Measurements from ENCODE around the gene HOXA2. TPM values are rescaled to one million over a fixed set of nuclear protein-coding genes. Genes with fewer than 3 reads are reported as not detected.
A peak's percentile ranks its signal among the peaks of the same experiment; 100 is the strongest.

HOXA2 gene
- polyA plus RNA-seq, 1 donor from 2014 or later: not detected

DNA sequence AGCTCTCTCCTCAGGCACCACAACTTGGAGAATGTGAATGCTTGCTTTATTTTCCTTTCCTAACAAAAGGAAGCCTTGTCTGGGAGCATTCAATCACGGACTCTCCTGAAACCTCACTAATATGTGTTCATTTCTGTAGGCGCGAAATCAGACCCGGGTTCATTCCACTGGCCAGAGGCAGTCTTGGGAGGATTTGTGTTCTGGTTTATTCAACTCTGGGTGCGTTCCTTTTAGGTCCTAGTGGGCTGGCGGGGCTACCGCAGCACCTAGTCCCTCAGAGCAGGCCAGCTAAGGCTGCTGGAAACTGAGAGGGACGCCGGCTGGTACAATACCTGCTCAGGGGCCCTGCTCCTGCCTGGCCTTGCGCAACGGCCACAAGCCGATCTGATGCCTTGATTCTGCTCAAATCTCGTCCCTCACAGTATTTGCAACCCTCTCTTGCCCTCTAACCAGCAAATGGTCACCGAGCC, 20.6 kb upstream of the HOXA2 start:
- H3K27me3 Mint-ChIP-seq: peaks cover 13% of the 10 kb centered on the region
- no peak overlapping the region for H3K27ac Mint-ChIP-seq
- no peaks in the 10 kb centered on the region for H3K9me3 Mint-ChIP-seq
- H3K4me1 Mint-ChIP-seq: no peaks in the 10 kb centered on the region
- peaks cover 2% of the 10 kb centered on the region for H3K36me3 Mint-ChIP-seq
- no peak overlapping the region for H3K4me3 Mint-ChIP-seq

DNA sequence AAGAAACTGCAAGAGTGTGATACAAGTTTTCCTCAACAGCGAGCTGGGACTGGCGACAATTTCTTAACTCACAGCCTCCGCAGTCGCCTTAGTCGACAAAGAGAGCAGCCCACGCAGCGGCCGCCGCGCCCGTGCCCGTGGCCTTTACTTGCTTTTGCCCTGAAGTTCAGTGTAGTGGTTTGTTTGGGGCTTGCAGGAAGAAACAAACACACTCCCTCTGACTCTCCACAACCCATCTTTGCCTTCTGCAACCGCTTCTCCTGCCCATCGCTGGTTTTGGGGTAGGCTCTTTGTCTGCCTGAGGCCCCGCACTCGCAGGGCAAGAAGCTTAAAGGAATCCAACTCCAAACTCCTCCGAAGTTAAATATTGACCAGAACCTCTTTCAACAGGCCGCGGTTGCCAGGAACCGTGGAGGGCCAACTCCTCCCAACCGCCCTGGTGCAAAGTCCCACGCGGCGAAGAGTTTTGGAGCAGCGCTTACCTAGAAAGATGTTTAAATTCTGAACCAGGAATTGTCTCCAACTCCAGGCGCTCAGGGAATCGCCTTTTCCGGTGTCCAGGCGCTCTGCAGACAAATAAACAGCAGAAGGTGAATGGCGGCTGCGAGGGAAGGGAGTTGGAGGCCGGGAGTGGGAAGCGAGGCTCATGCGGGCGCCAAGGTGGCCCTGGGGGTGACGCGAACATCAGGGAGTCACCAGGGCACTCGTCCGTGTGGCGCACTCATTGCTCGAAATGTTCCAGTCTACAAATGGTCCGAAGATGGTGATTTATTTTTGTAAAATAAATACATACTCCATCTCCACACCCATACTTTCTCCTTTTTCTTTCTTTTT, 19.8 kb upstream of the HOXA2 start:
- Mint-ChIP-seq H3K4me1 (no peaks in the 10 kb centered on the region), H3K27me3 (peaks cover 13% of the 10 kb centered on the region)

DNA sequence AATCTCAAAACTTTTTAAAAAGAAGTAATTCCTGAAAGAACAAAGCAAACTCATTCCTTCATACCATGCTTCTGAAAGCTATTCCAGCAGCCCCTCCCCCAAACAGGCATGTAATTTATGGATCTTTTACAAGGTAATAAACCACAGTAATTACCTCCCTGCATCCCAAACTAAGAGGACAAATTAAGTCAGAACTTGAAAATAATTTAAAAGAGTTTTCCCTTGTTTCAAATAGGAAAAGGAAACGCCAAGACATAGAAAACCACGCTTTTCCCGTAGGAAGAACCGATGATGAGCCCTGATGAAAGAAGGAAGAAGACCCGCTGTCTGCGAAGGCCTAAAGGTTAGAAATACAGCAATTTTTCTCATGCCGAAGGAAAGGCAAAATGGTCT, 19.2 kb upstream of the HOXA2 start:
- peaks cover 2% of the 10 kb centered on the region for H3K36me3 Mint-ChIP-seq
- H3K4me1 Mint-ChIP-seq: no peaks in the 10 kb centered on the region
- H3K9me3 Mint-ChIP-seq: no peaks in the 10 kb centered on the region
- peaks cover 13% of the 10 kb centered on the region for H3K27me3 Mint-ChIP-seq
- no peak overlapping the region for H3K27ac Mint-ChIP-seq
- no peak overlapping the region for H3K4me3 Mint-ChIP-seq

More for the DNA sequence above, 19.8 kb upstream of the HOXA2 start:
- no peak overlapping the region for H3K4me3 Mint-ChIP-seq
- peaks cover 2% of the 10 kb centered on the region for H3K36me3 Mint-ChIP-seq
- H3K27ac Mint-ChIP-seq: no peak overlapping the region
- no peaks in the 10 kb centered on the region for H3K9me3 Mint-ChIP-seq

DNA sequence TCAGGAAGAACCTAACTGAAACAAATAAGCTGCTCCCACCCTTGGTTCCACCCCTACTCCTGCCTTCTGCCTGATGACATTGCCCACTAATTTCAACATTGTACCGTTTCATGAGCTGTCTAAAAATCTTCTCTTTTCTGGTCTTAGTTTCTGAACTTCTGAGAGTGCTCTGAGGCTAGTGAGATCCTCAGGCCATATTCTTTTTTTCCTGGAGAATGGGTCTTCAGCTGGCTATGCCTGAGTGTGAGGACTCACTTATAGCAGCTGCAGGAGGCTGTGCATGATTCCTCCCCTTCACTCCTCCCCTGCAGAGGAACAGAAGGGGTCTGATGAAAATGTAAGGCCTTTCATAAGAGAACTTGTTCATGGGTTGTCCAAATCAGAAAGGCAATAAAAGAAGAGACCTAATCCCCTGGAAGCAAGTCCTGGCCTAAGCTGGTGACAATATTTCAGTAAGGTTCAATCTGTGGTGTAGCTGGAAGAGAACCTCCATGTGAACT, 17.0 kb upstream of the HOXA2 start:
- Mint-ChIP-seq H3K9me3 (no peaks in the 10 kb centered on the region), H3K36me3 (peaks cover 2% of the 10 kb centered on the region), H3K4me1 (no peaks in the 10 kb centered on the region), H3K27ac (no peak overlapping the region), H3K27me3 (peaks cover 7% of the 10 kb centered on the region), H3K4me3 (no peak overlapping the region)

- H3K27me3 Mint-ChIP-seq: peaks cover 2% of the 10 kb centered on the region
- no peak overlapping the region for H3K27ac Mint-ChIP-seq
- H3K4me1 Mint-ChIP-seq: no peaks in the 10 kb centered on the region
- H3K36me3 Mint-ChIP-seq: peaks cover 2% of the 10 kb centered on the region
- H3K9me3 Mint-ChIP-seq: no peaks in the 10 kb centered on the region
- H3K4me3 Mint-ChIP-seq: no peak overlapping the region
These were observed 16.1 kb upstream of the HOXA2 start for GRCh38 chr7:27118580-27118979.

GRCh38 chr7:27117887-27118491, 15.5 kb upstream of the HOXA2 start:
- peaks cover 2% of the 10 kb centered on the region for H3K36me3 Mint-ChIP-seq
- no peak overlapping the region for H3K4me3 Mint-ChIP-seq
- no peak overlapping the region for H3K27ac Mint-ChIP-seq
- no peaks in the 10 kb centered on the region for H3K9me3 Mint-ChIP-seq
- peaks cover 2% of the 10 kb centered on the region for H3K27me3 Mint-ChIP-seq
- no peaks in the 10 kb centered on the region for H3K4me1 Mint-ChIP-seq

- Mint-ChIP-seq H3K4me3 (no peak overlapping the region), H3K9me3 (no peaks in the 10 kb centered on the region), H3K27me3 (peaks cover 2% of the 10 kb centered on the region), H3K36me3 (peaks cover 2% of the 10 kb centered on the region), H3K27ac (no peak overlapping the region), H3K4me1 (no peaks in the 10 kb centered on the region)
These were observed 14.7 kb upstream of the HOXA2 start for GRCh38 chr7:27116962-27117886.

GRCh38 chr7:27116031-27116961, 13.8 kb upstream of the HOXA2 start:
- H3K36me3 Mint-ChIP-seq: no peaks in the 10 kb centered on the region
- no peak overlapping the region for H3K27ac Mint-ChIP-seq
- H3K4me3 Mint-ChIP-seq: no peak overlapping the region
- H3K4me1 Mint-ChIP-seq: no peaks in the 10 kb centered on the region
- no peaks in the 10 kb centered on the region for H3K9me3 Mint-ChIP-seq
- peaks cover 2% of the 10 kb centered on the region for H3K27me3 Mint-ChIP-seq

DNA sequence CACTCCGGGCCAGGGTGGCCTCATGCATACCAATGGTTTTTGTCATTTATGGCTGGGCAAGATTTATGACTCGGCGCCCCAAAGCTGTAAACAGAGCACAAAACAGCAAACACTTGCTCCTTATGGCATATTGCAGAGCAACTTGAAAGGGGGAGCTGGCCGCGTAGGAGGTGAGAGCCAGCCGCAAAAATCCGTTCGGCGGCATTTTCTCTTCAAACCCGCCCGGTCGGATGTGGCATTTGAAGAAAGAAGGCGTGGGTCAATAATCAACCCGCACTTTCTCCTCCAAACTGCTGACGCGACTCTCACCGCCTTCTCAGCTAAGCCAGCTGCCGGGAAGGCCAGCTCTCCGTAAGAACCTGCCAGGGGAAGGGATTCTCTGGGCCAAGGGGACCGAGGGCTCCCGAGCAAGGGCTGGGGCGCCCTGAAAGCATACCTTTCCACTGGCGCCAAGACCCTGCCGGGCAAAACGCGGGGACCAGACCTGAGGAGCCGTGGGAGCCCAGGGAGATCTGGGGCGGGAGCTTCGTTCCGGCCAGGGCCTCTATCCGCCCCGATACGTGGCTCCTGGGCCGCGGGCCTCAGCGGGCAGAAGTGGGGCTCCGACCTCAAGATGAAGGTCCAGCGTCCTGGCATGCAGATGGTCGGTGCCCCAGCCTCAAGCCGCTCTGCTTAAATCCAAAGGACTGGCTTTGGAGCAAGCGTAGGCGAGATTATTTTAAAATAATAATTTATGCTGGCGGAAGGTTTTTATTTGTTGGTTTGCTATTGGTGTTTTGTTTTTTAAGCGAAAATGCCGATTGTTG, 12.9 kb upstream of the HOXA2 start:
- H3K27me3 Mint-ChIP-seq: peaks cover 2% of the 10 kb centered on the region
- peak overlapping the region in 1 of 3 donors; percentile 13 for H3K27ac Mint-ChIP-seq
- no peak overlapping the region for H3K4me3 Mint-ChIP-seq
- H3K36me3 Mint-ChIP-seq: no peaks in the 10 kb centered on the region
- no peaks in the 10 kb centered on the region for H3K4me1 Mint-ChIP-seq
- no peaks in the 10 kb centered on the region for H3K9me3 Mint-ChIP-seq

GRCh38 chr7:27114881-27115220, 12.4 kb upstream of the HOXA2 start:
- Mint-ChIP-seq H3K4me3 (no peak overlapping the region), H3K36me3 (no peaks in the 10 kb centered on the region), H3K27me3 (peaks cover 2% of the 10 kb centered on the region), H3K4me1 (no peaks in the 10 kb centered on the region), H3K27ac (peak overlapping the region in 1 of 3 donors; percentile 13), H3K9me3 (no peaks in the 10 kb centered on the region)

GRCh38 chr7:27113991-27114769, 11.7 kb upstream of the HOXA2 start:
- H3K27me3 Mint-ChIP-seq: peaks cover 2% of the 10 kb centered on the region
- no peaks in the 10 kb centered on the region for H3K9me3 Mint-ChIP-seq
- H3K4me1 Mint-ChIP-seq: no peaks in the 10 kb centered on the region
- H3K36me3 Mint-ChIP-seq: no peaks in the 10 kb centered on the region
- H3K4me3 Mint-ChIP-seq: no peak overlapping the region
- no peak overlapping the region for H3K27ac Mint-ChIP-seq

GRCh38 chr7:27112955-27113949, 10.8 kb upstream of the HOXA2 start:
- Mint-ChIP-seq H3K9me3 (no peaks in the 10 kb centered on the region), H3K36me3 (peaks cover 2% of the 10 kb centered on the region), H3K27ac (no peak overlapping the region), H3K27me3 (peaks cover 2% of the 10 kb centered on the region), H3K4me3 (no peak overlapping the region), H3K4me1 (no peaks in the 10 kb centered on the region)
